Activated T-helper 1 cell treated with anti-CD3 and anti-CD28 coated beads, Interleukin-12 subunit alpha, Interleukin-12 subunit beta, Interleukin-2, Interleukin-4 antibody, amounts not matched to agents 30 ng/mL and 10 ng/mL and 1 ng/mL, durations not matched to agents 14 hours and 24 hours and 36 hours (primary cell): ENCODE data around the gene LEMD2. TPM values are rescaled to one million over a fixed set of nuclear protein-coding genes. Genes with fewer than 3 reads are reported as not detected.

Source experiments
- DNase-seq: peaks from one replicate; pipeline ENCODE4 v3.0.0; 2021; ENCODE audit warnings: low spot score
- H3K27ac Mint-ChIP-seq: one replicate; pipeline ENCODE4 v1.8.0; 2021; ENCODE audit warnings: mild to moderate bottlenecking, mixed read lengths
- H3K27me3 Mint-ChIP-seq: one replicate; pipeline ENCODE4 v1.8.0; 2022; ENCODE audit warnings: mild to moderate bottlenecking, moderate library complexity, mixed read lengths; ENCODE audit not compliant: insufficient read depth
- H3K36me3 Mint-ChIP-seq: one replicate; pipeline ENCODE4 v1.8.0; 2021; ENCODE audit warnings: low read depth, mixed read lengths
- H3K4me1 Mint-ChIP-seq: one replicate; pipeline ENCODE4 v1.8.0; 2021; ENCODE audit warnings: low read depth, mixed read lengths
- H3K4me3 Mint-ChIP-seq: one replicate; pipeline ENCODE4 v1.8.0; 2021; ENCODE audit warnings: mild to moderate bottlenecking, moderate library complexity, mixed read lengths
- H3K9me3 Mint-ChIP-seq: one replicate; pipeline ENCODE4 v1.8.0; 2021; ENCODE audit warnings: mixed read lengths
- intact Hi-C: fragments of 100-400 bp; cut with micrococcal nuclease; formaldehyde crosslinking; loops from one replicate; pipeline ENCODE4 v1.15.1; 2024
- total RNA-seq: library from RNA; stranded (reverse); gene quantifications from 2 replicates; pipeline ENCODE4 v1.2.3, GENCODE V29; 2022

LEMD2 gene
- total RNA-seq, 1 donor from 2014 or later = 63.6 TPM

DNA sequence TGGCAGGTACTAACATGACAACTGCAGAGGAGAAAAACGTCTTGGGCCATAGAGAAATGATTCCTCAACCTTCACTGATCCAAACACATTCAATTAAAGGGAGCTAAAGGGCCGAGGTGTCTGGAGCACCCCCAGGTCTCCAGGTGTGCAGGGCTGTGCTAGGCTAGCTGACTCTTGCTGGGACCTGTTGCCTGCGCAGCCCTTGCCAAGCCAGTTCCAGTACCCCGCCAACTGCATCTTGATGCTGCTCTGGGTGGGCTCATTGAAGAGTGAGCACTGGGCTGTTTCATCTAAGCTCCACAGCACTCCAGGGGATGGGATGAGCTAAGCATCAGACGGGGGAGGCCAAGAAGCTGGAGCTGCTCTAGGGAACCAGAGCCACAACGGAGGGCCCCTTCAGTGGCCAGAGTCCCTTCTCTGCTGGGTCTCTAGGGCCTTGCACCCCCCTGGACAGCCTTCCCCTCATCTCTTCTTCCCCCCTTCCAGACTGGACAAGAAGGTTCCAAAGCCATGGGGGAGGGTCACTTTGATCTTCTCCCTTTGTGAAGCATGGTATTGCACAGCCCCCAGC, 15.9 kb downstream of the LEMD2 start:
- H3K9me3 Mint-ChIP-seq = no peaks in the 10 kb centered on the region
- intact Hi-C loops = no loop called here
- H3K27ac Mint-ChIP-seq = no peak overlapping the region
- H3K4me1 Mint-ChIP-seq = no peaks in the 10 kb centered on the region
- peaks cover 28% of the 10 kb centered on the region for H3K36me3 Mint-ChIP-seq
- H3K4me3 Mint-ChIP-seq = no peak overlapping the region
- peaks cover 2% of the 10 kb centered on the region for H3K27me3 Mint-ChIP-seq
- no peak for DNase-seq

DNA sequence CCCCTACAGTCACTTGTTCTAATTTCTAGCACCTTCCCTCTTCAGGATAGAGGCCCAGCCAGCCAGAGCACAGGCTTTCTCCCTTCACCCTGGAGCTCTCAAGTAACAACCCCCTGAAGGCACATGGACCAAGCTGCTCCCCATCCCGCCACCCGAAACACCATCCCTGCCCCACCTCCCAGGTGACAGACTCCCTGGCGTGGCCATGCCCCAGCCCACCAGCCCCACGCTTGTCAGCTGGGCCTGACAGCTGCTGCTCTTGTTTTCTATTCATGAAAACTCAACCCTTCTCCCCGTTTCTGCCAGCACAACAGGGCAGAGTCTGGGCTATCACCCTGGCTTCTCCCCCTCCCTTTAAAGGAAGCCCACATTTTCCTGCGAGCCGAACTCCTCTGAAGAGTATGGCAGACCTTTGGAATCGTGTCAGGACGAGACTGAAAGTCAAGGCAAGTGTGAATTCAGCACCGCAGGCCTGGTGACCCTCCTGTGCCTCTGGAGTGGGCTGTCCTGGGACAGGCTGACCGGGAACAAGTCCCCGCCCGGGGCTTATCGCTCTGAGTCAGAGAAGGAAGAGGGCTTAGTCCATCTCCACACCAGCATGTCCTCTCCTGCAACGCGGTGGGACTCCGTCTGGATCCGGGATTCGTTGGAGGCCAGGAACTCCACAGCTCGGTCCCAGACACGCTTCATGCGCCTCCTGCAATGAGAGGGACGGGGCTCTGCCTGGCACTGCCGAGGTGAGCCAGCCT, 16.7 kb downstream of the LEMD2 start:
- Mint-ChIP-seq H3K4me3 (no peak overlapping the region), H3K4me1 (no peaks in the 10 kb centered on the region), H3K27ac (no peak overlapping the region), H3K27me3 (peaks cover 5% of the 10 kb centered on the region), H3K9me3 (no peaks in the 10 kb centered on the region), H3K36me3 (peaks cover 22% of the 10 kb centered on the region)
- intact Hi-C loops = no loop called here
- DNase-seq = no peak

DNA sequence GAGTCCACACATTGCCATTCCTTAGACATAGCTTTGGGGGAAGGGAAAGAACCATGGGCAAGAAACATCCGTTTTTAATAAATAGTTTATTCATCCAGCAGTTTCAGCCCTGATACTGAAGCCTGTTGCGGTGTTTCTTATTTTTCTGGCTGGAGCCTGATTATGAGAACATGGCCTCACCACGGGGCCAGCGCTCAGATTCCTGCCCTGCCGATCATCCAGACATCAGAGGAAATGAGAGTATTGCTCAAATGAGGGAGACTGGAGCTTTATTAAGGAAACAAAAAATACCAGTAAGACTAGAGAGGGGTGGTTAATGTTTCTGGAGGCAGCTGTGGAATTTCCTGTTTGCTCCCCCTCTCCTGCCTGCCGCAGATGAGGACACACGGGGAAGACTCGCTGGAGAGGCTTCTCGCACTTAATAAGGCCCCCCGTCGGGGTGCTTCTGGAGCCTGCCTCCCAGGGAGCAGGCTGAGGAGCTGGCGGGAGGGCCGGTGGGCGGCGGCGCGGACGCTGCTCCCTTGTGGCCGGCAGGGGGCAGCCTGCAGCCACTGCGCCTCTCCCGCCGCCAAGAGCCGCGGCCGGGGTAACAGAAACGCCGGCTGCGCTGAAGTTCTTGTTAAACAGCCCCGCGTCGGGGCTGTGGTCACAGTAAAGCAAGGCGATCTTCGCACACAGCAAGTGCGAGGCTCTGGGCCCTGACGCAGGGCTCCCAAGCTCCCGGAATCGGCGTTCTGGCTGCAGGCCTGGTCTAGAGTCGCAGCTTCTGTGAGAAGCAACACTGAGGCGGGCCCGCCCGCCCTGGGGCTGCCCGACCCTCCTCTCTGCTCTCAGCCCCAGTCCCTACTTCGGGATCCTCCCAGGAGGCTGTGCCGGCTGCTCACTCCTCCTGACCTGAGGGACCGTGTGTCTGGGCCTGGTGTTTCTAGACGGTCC, 17.5 kb downstream of the LEMD2 start:
- peak; percentile 38 for DNase-seq
- Mint-ChIP-seq H3K4me1 (no peaks in the 10 kb centered on the region), H3K9me3 (no peaks in the 10 kb centered on the region), H3K4me3 (no peak overlapping the region), H3K36me3 (peaks cover 18% of the 10 kb centered on the region), H3K27ac (peak overlapping the region; percentile 13), H3K27me3 (peaks cover 7% of the 10 kb centered on the region)
- intact Hi-C loops = loop anchor here (1.0 kb wide), 1 partner anchor 256 kb away; no protein-coding TSS in a partner anchor

DNA sequence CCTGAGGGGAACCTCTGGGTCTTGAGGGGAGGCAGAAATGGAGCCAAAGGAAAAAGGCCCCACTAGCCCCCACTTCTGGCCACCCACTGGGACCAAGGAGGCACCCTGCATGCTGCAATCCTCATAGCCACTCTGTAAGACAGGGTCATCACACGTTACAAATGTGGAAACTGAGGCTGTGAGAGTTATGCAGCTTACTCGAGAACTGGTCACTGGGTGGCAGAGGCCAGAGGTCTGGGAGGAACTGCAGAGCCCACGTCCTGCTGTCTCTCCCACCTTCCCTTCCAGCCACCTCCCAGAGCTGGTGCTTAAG, 18.1 kb downstream of the LEMD2 start:
- no peaks in the 10 kb centered on the region for H3K9me3 Mint-ChIP-seq
- intact Hi-C loops = loop anchor here (1.0 kb wide), 1 partner anchor 257 kb away; no protein-coding TSS in a partner anchor
- no peak overlapping the region for H3K4me3 Mint-ChIP-seq
- no peaks in the 10 kb centered on the region for H3K4me1 Mint-ChIP-seq
- H3K36me3 Mint-ChIP-seq = peaks cover 11% of the 10 kb centered on the region
- H3K27ac Mint-ChIP-seq = no peak overlapping the region
- DNase-seq = no peak
- peaks cover 7% of the 10 kb centered on the region for H3K27me3 Mint-ChIP-seq

DNA sequence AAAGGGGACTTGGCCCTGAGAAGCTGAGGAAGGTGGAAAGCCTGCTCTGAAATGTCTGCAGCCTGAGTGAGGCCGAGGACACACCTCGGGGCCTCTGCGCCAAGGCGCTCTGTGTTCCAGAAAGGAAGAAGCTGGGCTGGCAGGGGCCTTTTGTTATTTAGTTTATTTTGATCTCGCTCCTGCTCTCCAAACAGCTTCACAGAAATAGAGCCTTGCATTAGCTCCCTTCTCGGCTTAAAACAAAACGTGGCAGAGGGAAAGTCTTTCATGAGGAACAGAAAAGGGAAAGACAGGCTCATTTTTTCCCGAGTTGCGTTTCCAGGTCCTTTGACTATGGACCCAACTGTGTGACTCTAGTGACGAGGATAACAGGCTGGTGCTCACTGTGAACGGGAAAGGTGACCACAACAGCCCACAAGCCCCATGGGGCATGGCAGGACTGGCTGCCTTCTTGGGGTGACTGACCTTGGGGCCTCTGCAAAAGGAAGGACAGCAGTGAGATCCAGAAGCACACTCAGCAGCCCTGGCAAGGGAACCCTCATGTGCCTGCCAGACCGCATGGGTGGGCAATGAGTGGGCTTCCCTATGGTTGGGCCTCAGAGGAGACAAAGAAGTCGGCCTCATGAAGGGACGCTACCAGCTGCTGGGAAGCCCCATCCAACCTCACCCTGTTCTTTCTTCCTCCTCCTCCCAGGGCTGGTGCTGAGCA, 18.7 kb downstream of the LEMD2 start:
- Mint-ChIP-seq H3K9me3 (no peaks in the 10 kb centered on the region), H3K27me3 (peaks cover 8% of the 10 kb centered on the region), H3K4me3 (no peak overlapping the region), H3K4me1 (no peaks in the 10 kb centered on the region), H3K27ac (no peak overlapping the region), H3K36me3 (peaks cover 11% of the 10 kb centered on the region)
- intact Hi-C loops = no loop called here
- no peak for DNase-seq

DNA sequence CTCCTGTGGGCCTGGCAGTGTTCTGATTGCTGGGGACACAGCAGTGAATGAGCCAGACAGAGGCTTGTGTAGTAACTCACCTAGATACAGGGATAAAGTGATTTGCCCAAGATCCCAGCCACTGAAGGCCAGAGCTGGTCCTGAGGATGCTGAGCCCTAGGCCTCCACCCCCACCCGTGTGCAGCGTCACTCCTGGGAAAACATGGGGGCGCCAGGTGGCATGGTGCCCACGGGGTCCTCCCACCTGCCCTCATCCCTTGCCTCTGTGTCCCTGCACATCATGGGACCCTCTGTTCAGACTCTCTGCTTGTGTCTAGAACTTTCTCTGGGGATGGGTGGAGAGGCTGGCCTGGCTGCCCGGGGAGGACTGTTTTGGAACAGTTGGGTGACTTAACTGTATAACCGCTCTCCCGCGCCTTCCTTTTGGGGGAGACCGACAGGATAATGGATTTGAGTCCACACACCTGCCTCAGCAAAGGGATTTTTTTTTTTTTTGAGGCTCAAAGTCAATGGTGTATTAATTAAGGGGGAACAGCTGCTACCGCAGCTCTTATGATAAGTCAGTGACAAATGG, 19.6 kb downstream of the LEMD2 start:
- no peak overlapping the region for H3K27ac Mint-ChIP-seq
- no peak overlapping the region for H3K4me3 Mint-ChIP-seq
- H3K27me3 Mint-ChIP-seq = peaks cover 9% of the 10 kb centered on the region
- H3K9me3 Mint-ChIP-seq = no peaks in the 10 kb centered on the region
- H3K36me3 Mint-ChIP-seq = peaks cover 8% of the 10 kb centered on the region
- intact Hi-C loops = loop anchor here (2.0 kb wide), 2 partner anchors 25 to 59 kb away; partner anchors contain the start of gene UQCC2
- DNase-seq = no peak
- no peaks in the 10 kb centered on the region for H3K4me1 Mint-ChIP-seq

DNA sequence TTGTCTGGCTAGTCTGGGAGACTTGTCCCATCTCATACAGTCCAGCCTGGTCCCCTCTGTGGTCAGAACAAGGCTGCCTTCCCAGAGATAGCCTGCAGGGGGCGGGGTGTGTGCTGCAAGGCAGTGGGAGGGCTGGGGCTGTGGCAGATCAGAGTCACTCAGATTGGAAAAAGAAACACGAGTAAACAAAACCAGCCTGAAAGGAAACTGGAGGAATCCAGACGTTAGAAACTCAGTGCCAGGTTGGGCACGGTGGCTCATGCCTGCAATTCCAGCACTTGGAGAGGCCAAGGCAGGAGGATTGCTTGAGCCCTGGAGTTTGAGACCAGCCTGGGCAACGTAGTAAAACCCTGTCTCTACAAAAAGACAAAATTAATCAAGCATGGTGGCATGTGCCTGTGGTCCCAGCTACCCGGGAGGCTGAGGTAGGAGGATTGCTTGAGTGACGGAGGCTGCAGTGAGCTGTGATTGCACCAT, 20.2 kb downstream of the LEMD2 start:
- Mint-ChIP-seq H3K27ac (no peak overlapping the region), H3K4me1 (no peaks in the 10 kb centered on the region), H3K9me3 (no peaks in the 10 kb centered on the region), H3K36me3 (peaks cover 8% of the 10 kb centered on the region), H3K4me3 (no peak overlapping the region), H3K27me3 (peaks cover 9% of the 10 kb centered on the region)
- intact Hi-C loops = loop anchor here (1.0 to 2.0 kb wide), 3 partner anchors 24 to 386 kb away; partner anchors contain the start of gene UQCC2
- DNase-seq = peak; percentile 68

DNA sequence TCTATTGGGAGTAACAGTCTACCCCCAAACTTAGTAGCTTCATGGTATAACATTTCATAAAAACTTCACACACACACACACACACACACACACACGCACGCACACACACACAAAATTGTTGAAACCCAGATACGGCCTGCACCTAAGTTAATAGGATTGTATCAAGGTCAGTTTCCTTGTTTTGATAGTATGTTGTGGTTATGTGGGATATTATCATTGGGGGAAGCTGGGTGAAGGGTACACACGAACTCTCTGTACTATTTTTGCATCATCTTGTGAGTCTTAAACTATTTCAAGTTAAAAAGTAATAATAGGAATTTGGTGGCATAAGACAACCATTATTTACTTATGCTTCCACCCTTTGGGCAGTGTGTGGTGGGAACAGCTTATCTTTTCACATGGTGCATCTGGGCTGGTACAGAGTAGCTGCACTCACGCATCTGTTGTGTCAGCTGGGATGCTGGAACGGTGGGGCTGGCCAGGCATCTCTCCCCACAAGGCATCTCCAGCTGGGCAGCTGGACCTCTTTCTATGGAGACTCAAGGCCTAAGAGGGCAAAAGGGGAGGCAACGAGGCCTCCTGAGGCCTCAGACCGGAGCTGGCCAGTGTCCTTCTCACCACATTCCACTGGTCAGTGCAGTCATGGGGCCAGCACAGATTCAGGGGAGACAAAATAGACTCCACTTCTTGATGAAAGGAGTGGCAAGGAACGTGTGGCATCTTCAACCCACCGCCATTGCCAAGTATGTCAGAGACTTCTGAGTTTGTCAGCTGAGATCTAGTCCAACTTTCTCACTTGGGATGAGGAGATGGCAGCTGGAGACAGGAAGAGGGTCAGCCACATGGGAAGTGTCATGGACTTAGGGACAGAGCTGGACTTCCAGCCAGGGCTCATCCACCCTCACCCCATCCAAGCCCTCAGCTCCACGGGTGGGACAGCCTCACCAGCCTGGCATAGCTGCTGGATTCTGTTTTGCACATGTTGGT, 21.7 kb downstream of the LEMD2 start:
- Mint-ChIP-seq H3K36me3 (peaks cover 1% of the 10 kb centered on the region), H3K9me3 (no peaks in the 10 kb centered on the region), H3K27me3 (peaks cover 9% of the 10 kb centered on the region), H3K4me3 (no peak overlapping the region), H3K27ac (no peak overlapping the region), H3K4me1 (no peaks in the 10 kb centered on the region)
- intact Hi-C loops = no loop called here
- DNase-seq = no peak

DNA sequence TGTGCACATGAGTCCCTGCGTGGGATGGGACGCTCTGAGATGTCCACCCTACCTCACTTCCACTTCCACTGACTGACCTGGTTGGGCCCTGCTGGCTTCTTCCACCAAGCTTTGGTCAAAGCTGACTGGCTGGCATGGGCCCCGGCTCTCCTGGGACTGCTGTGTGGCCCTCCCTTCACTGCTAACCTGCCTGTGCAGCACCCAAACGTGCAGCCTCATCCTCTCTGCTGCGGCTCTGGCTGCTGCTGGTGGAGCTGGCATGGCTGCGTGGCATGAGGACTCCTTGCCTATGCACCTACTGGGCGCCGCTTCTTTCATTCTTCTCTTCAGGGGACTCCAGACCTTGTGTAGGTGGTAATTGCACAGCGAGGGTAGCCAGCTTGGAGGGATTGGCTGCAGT, 23.6 kb downstream of the LEMD2 start:
- Mint-ChIP-seq H3K4me1 (no peaks in the 10 kb centered on the region), H3K27ac (no peak overlapping the region), H3K36me3 (no peaks in the 10 kb centered on the region), H3K27me3 (peaks cover 9% of the 10 kb centered on the region), H3K4me3 (no peak overlapping the region), H3K9me3 (no peaks in the 10 kb centered on the region)
- intact Hi-C loops = no loop called here
- no peak for DNase-seq

DNA sequence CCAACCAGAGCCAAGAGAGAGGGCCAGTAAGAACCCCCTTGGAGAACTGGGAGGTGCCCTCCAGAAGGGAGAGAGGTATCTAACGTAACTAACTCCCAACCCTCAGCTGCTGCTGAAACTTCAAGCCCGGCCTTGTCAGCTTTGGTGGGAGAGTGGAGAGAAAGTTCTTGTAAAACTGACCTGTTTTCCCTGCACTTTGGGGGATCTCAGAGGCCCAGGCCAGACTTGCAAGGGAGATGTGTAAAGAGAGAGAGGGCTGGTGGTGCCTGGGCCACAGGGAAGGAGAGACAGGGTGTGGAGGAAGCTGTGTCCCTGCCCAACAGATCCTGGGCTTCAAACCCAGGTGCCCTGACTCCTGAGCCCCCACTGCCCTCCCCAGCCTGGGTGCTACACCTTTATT, 24.9 kb downstream of the LEMD2 start:
- Mint-ChIP-seq H3K36me3 (no peaks in the 10 kb centered on the region), H3K4me1 (no peaks in the 10 kb centered on the region), H3K27ac (no peak overlapping the region), H3K4me3 (no peak overlapping the region), H3K27me3 (peaks cover 9% of the 10 kb centered on the region), H3K9me3 (no peaks in the 10 kb centered on the region)
- no peak for DNase-seq
- intact Hi-C loops = loop anchor here (5.0 kb wide), 1 partner anchor 177 kb away; no protein-coding TSS in a partner anchor

DNA sequence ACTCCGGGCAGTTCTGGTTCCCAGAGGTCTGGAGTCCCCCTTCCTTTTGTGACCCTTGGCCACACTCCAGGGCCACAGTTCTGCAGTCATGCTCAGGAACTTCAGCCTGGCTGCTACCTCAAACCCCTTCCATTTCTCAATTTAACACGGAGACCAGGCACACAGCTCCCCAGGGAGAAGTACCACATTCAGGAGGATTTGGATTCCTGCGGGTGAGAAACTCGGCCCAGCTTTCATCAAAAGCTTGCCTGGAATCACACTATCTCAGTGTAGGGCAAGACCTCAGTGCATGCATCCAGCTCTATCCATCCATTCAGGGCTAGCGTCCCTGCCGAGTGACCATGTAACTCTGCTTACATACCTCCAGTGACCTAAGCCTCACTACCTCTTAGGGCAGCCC, 25.4 kb downstream of the LEMD2 start:
- no peaks in the 10 kb centered on the region for H3K4me1 Mint-ChIP-seq
- intact Hi-C loops = loop anchor here (5.0 kb wide), 1 partner anchor 176 kb away; no protein-coding TSS in a partner anchor
- no peak for DNase-seq
- no peak overlapping the region for H3K27ac Mint-ChIP-seq
- H3K27me3 Mint-ChIP-seq = peaks cover 8% of the 10 kb centered on the region
- H3K4me3 Mint-ChIP-seq = no peak overlapping the region
- H3K36me3 Mint-ChIP-seq = no peaks in the 10 kb centered on the region
- H3K9me3 Mint-ChIP-seq = no peaks in the 10 kb centered on the region
